Pancreas (tissue), 10 donors: ENCODE data around the gene SLC16A13. TPM values are rescaled to one million over a fixed set of nuclear protein-coding genes. Genes with fewer than 3 reads are reported as not detected.
A peak's percentile ranks its signal among the peaks of the same experiment; 100 is the strongest.
"Not testable (repeated sequence)": the region's sequence is repeated elsewhere in the genome, so short reads cannot be mapped to it uniquely, and the experiment has no call there.

Experiments used
- ATAC-seq, 4 donors: fragments of 200-7000 bp; cut with Tn5 transposase; one replicate each; pipeline versions ENCODE4 v1.8.0 to v1.9.1; 2020; ENCODE audit warnings: mild to moderate bottlenecking in 4 of 4, moderate library complexity in 4 of 4
- DNase-seq, 6 donors: peaks; one replicate each; pipeline ENCODE4 v3.0.0-alpha.2; 2020
- FAIRE-seq: peaks from 2 replicates; lab custom pipeline; 2012; peaks lifted over from hg19 to GRCh38; lab: Jason Lieb, UNC
- H3K27ac ChIP-seq, 4 donors: fragments of 200-600 bp; sonication (generic); 1 replicate in 3 of 4; 2 replicates in 1 of 4; pipeline versions ENCODE4 v1.5.0 to v1.8.0; 2020
- H3K27me3 ChIP-seq, 4 donors: fragments of 200-600 bp; one replicate each; pipeline ENCODE4 v1.8.0; 2021
- H3K36me3 ChIP-seq, 3 donors: fragments of 200-600 bp; sonication (generic) in 1 of 3; one replicate each; pipeline versions ENCODE4 v1.5.0 to v1.8.0; 2020 to 2021
- H3K4me1 ChIP-seq, 3 donors: fragments of 200-600 bp; one replicate each; pipeline ENCODE4 v1.8.0; 2021
- H3K4me3 ChIP-seq, 4 donors: fragments of 200-600 bp; sonication (generic) in 2 of 4; one replicate each; pipeline versions ENCODE4 v1.5.0 to v1.8.0; 2020 to 2021
- H3K9me3 ChIP-seq, 4 donors: fragments of 200-600 bp; one replicate each; pipeline ENCODE4 v1.8.0; 2021
- CTCF ChIP-seq, 4 donors: fragments of 200-600 bp; sonication (generic) in 3 of 4; IDR thresholded peaks; one replicate each; pipeline versions ENCODE4 v1.5.0 to v1.8.0; 2021; ENCODE audit warnings: antibody characterized with exemption in 4 of 4
- WGBS, 2 donors: extraction: QIAGEN DNeasy Blood & Tissue Kit; methylation state at CpG; one replicate each; pipeline ENCODE4 v1.1.7; 2013; 5-methylcytosine and 5-hydroxymethylcytosine counted together
- intact Hi-C, 3 donors: fragments of 100-400 bp; cut with DNase I; formaldehyde crosslinking; loops; one replicate each; pipeline versions ENCODE4 v1.11.1 to v1.14.2; 2022
- polyA plus RNA-seq, 2 donors: library from polyadenylated mRNA; stranded (reverse); fragments of 200-250 nt; gene quantifications; one replicate each; pipeline ENCODE4 v1.2.3, GENCODE V29; 2013
- total RNA-seq, 6 donors: library from RNA; stranded (reverse); fragmentation: NEBNext Ultra II Directional in 4 of 6; extraction: Animal tissue kit (Norgen Biotek cat#: 25700) in 4 of 6; gene quantifications; one replicate each; pipeline versions ENCODE4 v1.2.1 to v1.2.4, GENCODE V29; 2021 to 2023
- donor health status: healthy with polysubstance abuse.
- donor health status: DM: no; HTN: no; CAD: no; lungs with moderate emphysema.
- donor health status: DM: no; HTN: no; CAD: no.
- donor health status: control.
- donor health status: control.
- donor health status: Bipolar disorder and iron deficiency.
- donor health status: DM: yes; HTN: yes; CAD: no.
- donor health status: DM: no; HTN: no; CAD: no.
- donor health status: DM: no; HTN: no; CAD: no.
- donor health status: DM: yes; HTN: yes; CAD: no.

SLC16A13 gene
- total and polyA plus RNA-seq, 8 donors: 0.74 to 3.0 (median 1.4) TPM

- H3K36me3 ChIP-seq: no peaks in the 10 kb centered on the region
- 19 to 22% methylated on average over 21 of the region's 21 CpGs for WGBS, 2 donors
- H3K9me3 ChIP-seq: no peaks in the 10 kb centered on the region
- H3K27me3 ChIP-seq: peaks cover 0 to 4% (median 0%) of the 10 kb centered on the region in 4 donors
- ATAC-seq (peak in 3 of 4 donors; percentile 2 to 5 (median 4)), FAIRE-seq (no peak), DNase-seq (peak in 1 of 6 donors; percentile 74)
- TF ChIP-seq CTCF (IDR thresholded peaks at IDR 0.05): no peak
- peaks cover 0 to 19% (median 15%) of the 10 kb centered on the region in 3 donors for H3K4me1 ChIP-seq
- H3K4me3 ChIP-seq: peak overlapping the region; percentile 23 to 44 (median 30)
- peak overlapping the region in 2 of 4 donors; percentile 24 to 32 for H3K27ac ChIP-seq
- intact Hi-C loops: loop anchor here in 1 of 3 donors (10.0 kb wide), 1 partner anchor 252 kb away; the partner anchor contains the start of gene YBX2
Observed at GRCh38 chr17:7043182-7043496, 7.3 kb downstream of the SLC16A13 start.

GRCh38 chr17:7043497-7044198 lies 7.8 kb downstream of the SLC16A13 start, which contains the start of gene SLC16A11:
Gene SLC16A11, minus strand, starts transcription at chr17:7044092. Its CDS starts 579 bp downstream, at chr17:7043513.
- FAIRE-seq (no peak), ATAC-seq (peak; percentile 15 to 40 (median 24)), DNase-seq (peak in 5 of 6 donors; percentile 37 to 81 (median 69))
- Histone ChIP-seq H3K9me3 (no peaks in the 10 kb centered on the region), H3K4me3 (peak within 1 kb of the TSS; percentile 23 to 44 (median 30)), H3K36me3 (no peaks in the 10 kb centered on the region), H3K27ac (peak within 1 kb of the TSS in 3 of 4 donors; percentile 24 to 35 (median 32)), H3K27me3 (peaks cover 0 to 4% (median 0%) of the 10 kb centered on the region in 4 donors), H3K4me1 (peaks cover 0 to 19% (median 15%) of the 10 kb centered on the region in 3 donors)
- no peak for TF ChIP-seq CTCF (IDR thresholded peaks at IDR 0.05)
- intact Hi-C loops: loop anchor here in 1 of 3 donors (10.0 kb wide), 1 partner anchor 251 kb away; the partner anchor contains the start of gene YBX2
- WGBS, 2 donors: 14 to 20% methylated on average over 46 to 58 of the region's 58 CpGs

GRCh38 chr17:7045492-7046126 lies 9.8 kb downstream of the SLC16A13 start:
- H3K27me3 ChIP-seq: peaks cover 0 to 4% (median 0%) of the 10 kb centered on the region in 4 donors
- FAIRE-seq (peak; percentile 96), ATAC-seq (peak; percentile 75 to 82 (median 80)), DNase-seq (peak in 2 of 6 donors; percentile 46 to 65)
- H3K27ac ChIP-seq: peak overlapping the region in 3 of 4 donors; percentile 40 to 90 (median 78)
- peak; percentile 48 to 77 (median 58) for TF ChIP-seq CTCF (IDR thresholded peaks at IDR 0.05)
- H3K4me1 ChIP-seq: peaks cover 0 to 19% (median 15%) of the 10 kb centered on the region in 3 donors
- intact Hi-C loops: loop anchor here in 1 of 3 donors (10.0 kb wide), 1 partner anchor 249 kb away; the partner anchor contains the start of gene YBX2
- H3K4me3 ChIP-seq: peak overlapping the region in 3 of 4 donors; percentile 0 to 32 (median 5)
- H3K36me3 ChIP-seq: no peaks in the 10 kb centered on the region
- H3K9me3 ChIP-seq: no peaks in the 10 kb centered on the region
- WGBS, 2 donors: 4 to 5% methylated on average over 5 of the region's 5 CpGs

GRCh38 chr17:7046127-7046724 lies 10.4 kb downstream of the SLC16A13 start:
- FAIRE-seq (no peak), ATAC-seq (peak; percentile 84 to 87 (median 84)), DNase-seq (peak; percentile 81 to 91 (median 86))
- Histone ChIP-seq H3K27ac (peak overlapping the region in 3 of 4 donors; percentile 40 to 90 (median 78)), H3K4me3 (peak overlapping the region in 3 of 4 donors; percentile 0 to 32 (median 5)), H3K4me1 (peaks cover 0 to 19% (median 15%) of the 10 kb centered on the region in 3 donors), H3K27me3 (peaks cover 0 to 4% (median 0%) of the 10 kb centered on the region in 4 donors), H3K9me3 (no peaks in the 10 kb centered on the region), H3K36me3 (no peaks in the 10 kb centered on the region)
- no peak for TF ChIP-seq CTCF (IDR thresholded peaks at IDR 0.05)
- intact Hi-C loops: loop anchor here in 1 of 3 donors (10.0 kb wide), 1 partner anchor 249 kb away; the partner anchor contains the start of gene YBX2
- 12 to 15% methylated on average over 15 of the region's 15 CpGs for WGBS, 2 donors

GRCh38 chr17:7046725-7047397 lies 11.0 kb downstream of the SLC16A13 start:
- peak in 1 of 4 donors; percentile 3 for ATAC-seq
- Histone ChIP-seq H3K4me1 (peaks cover 0 to 19% (median 15%) of the 10 kb centered on the region in 3 donors), H3K27ac (peak overlapping the region in 2 of 4 donors; percentile 78 to 90), H3K4me3 (peak overlapping the region in 1 of 4 donors; percentile 32)
- not testable (repeated sequence) for FAIRE-seq, H3K27me3 ChIP-seq, DNase-seq, H3K9me3 ChIP-seq, H3K36me3 ChIP-seq
- 30 to 31% methylated on average over 26 of the region's 26 CpGs for WGBS, 2 donors
- intact Hi-C loops: loop anchor here in 1 of 3 donors (10.0 kb wide), 1 partner anchor 248 kb away; the partner anchor contains the start of gene YBX2
